NCI-H1105 treated with DMSO at 0.1 percent for 48 hours (cell line): ENCODE data around the gene EIF1.
A peak's percentile ranks its signal among the peaks of the same experiment; 100 is the strongest.
"Not testable (repeated sequence)": the region's sequence is repeated elsewhere in the genome, so short reads cannot be mapped to it uniquely, and the experiment has no call there.

Experiments
- DNase-seq: peaks from one replicate; lab custom pipeline; 2025; lab: John Stamatoyannopoulos, UW

The EIF1 gene

GRCh38 chr17:41688641-41689496 is at the start of gene EIF1:
Gene EIF1, plus strand, starts transcription at chr17:41688885. Its CDS starts 154 bp downstream, at chr17:41689039.
- peak; percentile 98 for DNase-seq

- no peak for DNase-seq
Measured at GRCh38 chr17:41638941-41639340, 49.7 kb upstream of the EIF1 start.

GRCh38 chr17:41639492-41640473 is 48.9 kb upstream of the EIF1 start:
- no peak for DNase-seq

- not testable (repeated sequence) for DNase-seq
Measured at GRCh38 chr17:41640596-41640995, 48.1 kb upstream of the EIF1 start.

- DNase-seq: no peak
Measured at GRCh38 chr17:41642252-41643156, 46.2 kb upstream of the EIF1 start.

- DNase-seq: no peak
Measured at GRCh38 chr17:41647038-41647813, 41.5 kb upstream of the EIF1 start.

- peak; percentile 74 for DNase-seq
Measured at GRCh38 chr17:41647940-41648410, 40.7 kb upstream of the EIF1 start.

GRCh38 chr17:41648411-41649195 is 40.1 kb upstream of the EIF1 start:
- DNase-seq: peak; percentile 58

GRCh38 chr17:41649923-41650519 is 38.7 kb upstream of the EIF1 start:
- no peak for DNase-seq

- no peak for DNase-seq
Measured at GRCh38 chr17:41650794-41651624, 37.7 kb upstream of the EIF1 start.

- DNase-seq: no peak
Measured at GRCh38 chr17:41651625-41652460, 36.8 kb upstream of the EIF1 start.

- DNase-seq: no peak
Measured at GRCh38 chr17:41652461-41652970, 36.2 kb upstream of the EIF1 start.

- no peak for DNase-seq
Measured at GRCh38 chr17:41653421-41653820, 35.3 kb upstream of the EIF1 start.

- DNase-seq: peak; percentile 37
Measured at GRCh38 chr17:41653892-41654677, 34.6 kb upstream of the EIF1 start.

GRCh38 chr17:41654678-41655607 is 33.7 kb upstream of the EIF1 start:
- DNase-seq: no peak
